GM23338 (cell line): ENCODE data around the gene FUT8. TPM values are rescaled to one million over a fixed set of nuclear protein-coding genes. Genes with fewer than 3 reads are reported as not detected.

Experiments used
- ATAC-seq: fragments of 200-7000 bp; cut with Tn5 transposase; 3 replicates; pipeline ENCODE4 v1.9.1; 2020
- DNase-seq: peaks from one replicate; pipeline ENCODE4 v3.0.0-alpha.2; 2015; ENCODE audit warnings: low spot score
- H2AFZ ChIP-seq: fragments of 200-600 bp; sonication (generic); 2 replicates; pipeline ENCODE4 v1.8.0; 2016; ENCODE audit warnings: antibody characterized with exemption, mild to moderate bottlenecking, moderate library complexity
- H3F3A ChIP-seq: fragments of 200-600 bp; sonication (generic); replicated peaks from 2 replicates; pipeline ENCODE4 v1.8.0; 2017; ENCODE audit warnings: antibody characterized with exemption, mixed run types, low read depth
- H3K27ac ChIP-seq: fragments of 200-600 bp; sonication (generic); 2 replicates; pipeline ENCODE4 v1.6.1; 2016; ENCODE audit warnings: low read depth
- H3K27me3 ChIP-seq: fragments of 200-600 bp; sonication (generic); 2 replicates; pipeline ENCODE4 v1.8.0; 2016; ENCODE audit warnings: mild to moderate bottlenecking, mixed run types, moderate library complexity; ENCODE audit not compliant: insufficient read depth
- H3K36me3 ChIP-seq: fragments of 200-600 bp; sonication (generic); 2 replicates; pipeline ENCODE4 v1.8.0; 2016; ENCODE audit warnings: mild to moderate bottlenecking; ENCODE audit not compliant: insufficient read depth
- H3K4me1 ChIP-seq: fragments of 200-600 bp; sonication (generic); 2 replicates; pipeline ENCODE4 v1.8.0; 2016; ENCODE audit warnings: mild to moderate bottlenecking, moderate library complexity; ENCODE audit not compliant: insufficient read depth
- H3K4me2 ChIP-seq: fragments of 200-600 bp; sonication (generic); 2 replicates; pipeline ENCODE4 v1.7.1; 2017; ENCODE audit warnings: mixed run types
- H3K4me3 ChIP-seq: fragments of 200-600 bp; sonication (generic); 2 replicates; pipeline ENCODE4 v1.6.1; 2016; ENCODE audit warnings: mixed run types
- H3K79me2 ChIP-seq: fragments of 200-600 bp; sonication (generic); replicated peaks from 2 replicates; pipeline ENCODE4 v1.8.0; 2017; ENCODE audit warnings: mild to moderate bottlenecking; ENCODE audit not compliant: insufficient read depth
- H3K9me2 ChIP-seq: fragments of 200-600 bp; sonication (generic); 2 replicates; pipeline ENCODE4 v1.8.0; 2017; ENCODE audit not compliant: insufficient read depth
- H4K20me1 ChIP-seq: fragments of 200-600 bp; sonication (generic); replicated peaks from 2 replicates; pipeline ENCODE4 v1.8.0; 2017; ENCODE audit warnings: mild to moderate bottlenecking; ENCODE audit not compliant: insufficient read depth
- H3K27ac Mint-ChIP-seq: 2 replicates; pipeline ENCODE4 v1.8.0; 2020; ENCODE audit warnings: inconsistent platforms, mild to moderate bottlenecking, moderate library complexity, mixed read lengths
- H3K27me3 Mint-ChIP-seq: 3 replicates; pipeline ENCODE4 v1.8.0; 2022; ENCODE audit warnings: low read depth, mild to moderate bottlenecking, moderate library complexity, mixed read lengths, inconsistent platforms; ENCODE audit not compliant: insufficient read depth, poor library complexity
- H3K36me3 Mint-ChIP-seq: 3 replicates; pipeline ENCODE4 v1.8.0; 2021; ENCODE audit warnings: low read depth, mild to moderate bottlenecking, inconsistent platforms, moderate library complexity, mixed read lengths
- H3K4me1 Mint-ChIP-seq: 3 replicates; pipeline ENCODE4 v1.8.0; 2020; ENCODE audit warnings: mild to moderate bottlenecking, inconsistent platforms, mixed read lengths
- H3K4me3 Mint-ChIP-seq: 3 replicates; pipeline ENCODE4 v1.8.0; 2021; ENCODE audit warnings: moderate library complexity, mild to moderate bottlenecking, inconsistent platforms, mixed read lengths
- H3K9me3 Mint-ChIP-seq: 3 replicates; pipeline ENCODE4 v1.8.0; 2020; ENCODE audit warnings: moderate library complexity, mild to moderate bottlenecking, inconsistent platforms, mixed read lengths
- CREB1 ChIP-seq: fragments of 250-450 bp; sonication (Bioruptor Pico); IDR thresholded peaks from 2 replicates; pipeline ENCODE4 v1.5.0; 2020; ENCODE audit warnings: low read depth, mild to moderate bottlenecking, moderate library complexity
- EZH2 ChIP-seq: fragments of 200-600 bp; sonication (generic); IDR thresholded peaks from one replicate; pipeline ENCODE4 v1.8.0; 2017; ENCODE audit warnings: antibody characterized with exemption, mild to moderate bottlenecking, low read depth; ENCODE audit not compliant: unreplicated experiment
- POLR2AphosphoS5 ChIP-seq: IDR thresholded peaks from 2 replicates; pipeline ENCODE4 v1.6.1; 2016; ENCODE audit warnings: antibody characterized with exemption, low read depth
- STAT1 ChIP-seq: IDR thresholded peaks from one replicate; pipeline ENCODE4 v1.6.1; 2016; ENCODE audit warnings: antibody characterized with exemption; ENCODE audit not compliant: unreplicated experiment
- ZNF462 ChIP-seq: fragments of 250-450 bp; sonication (Bioruptor Pico); IDR thresholded peaks from 2 replicates; pipeline ENCODE4 v1.5.0; 2020; ENCODE audit warnings: mild to moderate bottlenecking, moderate library complexity
- polyA plus RNA-seq: library from polyadenylated mRNA; unstranded; fragments of >200 nt; fragmentation: Nextera tagmentation; extraction: Ambion mirVana; gene quantifications from 2 replicates; pipeline ENCODE4 v1.2.1, GENCODE V29; 2016
- total RNA-seq: library from RNA; depleted of rRNA; stranded (reverse); fragments of >200 nt; shearing (Covaris generic); gene quantifications from 2 replicates; pipeline ENCODE4 v1.2.3, GENCODE V29; 2014
- TF ChIP-seq, protein P1 (sequence below): IDR thresholded peaks from one replicate; pipeline ENCODE4 v1.6.1; 2018; ENCODE audit warnings: antibody characterized with exemption; ENCODE audit not compliant: unreplicated experiment
- TF ChIP-seq, protein P2 (sequence below), 2 experiments: fragments of 200-600 bp in 1 of 2; sonication (generic) in 1 of 2; conservative IDR thresholded peaks; 2 replicates each; pipeline versions ENCODE4 v1.5.1 to v1.6.1; 2016 to 2017; ENCODE audit warnings: antibody characterized with exemption in 2 of 2, low read depth in 2 of 2, mild to moderate bottlenecking in 2 of 2, moderate library complexity in 1 of 2

Gene FUT8
- total and polyA plus RNA-seq, 2 experiments from 2014 or later = 8.2 to 23.2 TPM

DNA sequence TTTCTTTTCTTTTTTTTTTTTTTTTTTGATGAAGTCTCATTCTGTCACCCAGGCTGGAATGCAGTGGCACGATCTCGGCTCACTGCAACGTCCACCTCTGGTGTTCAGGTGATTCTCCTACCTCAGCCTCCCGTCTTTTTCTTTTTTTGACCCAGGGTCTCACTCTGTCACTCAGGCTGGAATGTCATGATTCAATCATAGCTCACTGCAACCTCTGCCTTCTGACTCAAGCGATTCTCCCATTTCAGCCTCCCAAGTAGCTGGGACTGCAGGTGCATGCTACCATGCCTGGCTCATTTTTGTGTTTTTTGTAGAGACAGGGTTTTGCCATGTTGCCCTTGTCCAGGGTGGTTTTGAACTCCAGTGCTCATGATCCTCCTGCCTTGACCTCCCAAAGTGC lies 12.0 kb downstream of the FUT8 start:
- Mint-ChIP-seq H3K4me3 (no peak overlapping the region), H3K4me1 (peaks cover 2% of the 10 kb centered on the region), H3K27ac (no peak overlapping the region), H3K9me3 (no peaks in the 10 kb centered on the region), H3K27me3 (peaks cover 1% of the 10 kb centered on the region), H3K36me3 (no peaks in the 10 kb centered on the region)
- H3K4me3 ChIP-seq = no peak overlapping the region
- no peaks in the 10 kb centered on the region for H4K20me1 ChIP-seq
- DNase-seq (no peak), ATAC-seq (no peak)
- H3K36me3 ChIP-seq = no peaks in the 10 kb centered on the region
- H3K27ac ChIP-seq = no peak overlapping the region
- H3K4me2 ChIP-seq = no peak overlapping the region
- no peaks in the 10 kb centered on the region for H3K27me3 ChIP-seq
- no peaks in the 10 kb centered on the region for H3K9me2 ChIP-seq
- TF ChIP-seq, protein P1, sequence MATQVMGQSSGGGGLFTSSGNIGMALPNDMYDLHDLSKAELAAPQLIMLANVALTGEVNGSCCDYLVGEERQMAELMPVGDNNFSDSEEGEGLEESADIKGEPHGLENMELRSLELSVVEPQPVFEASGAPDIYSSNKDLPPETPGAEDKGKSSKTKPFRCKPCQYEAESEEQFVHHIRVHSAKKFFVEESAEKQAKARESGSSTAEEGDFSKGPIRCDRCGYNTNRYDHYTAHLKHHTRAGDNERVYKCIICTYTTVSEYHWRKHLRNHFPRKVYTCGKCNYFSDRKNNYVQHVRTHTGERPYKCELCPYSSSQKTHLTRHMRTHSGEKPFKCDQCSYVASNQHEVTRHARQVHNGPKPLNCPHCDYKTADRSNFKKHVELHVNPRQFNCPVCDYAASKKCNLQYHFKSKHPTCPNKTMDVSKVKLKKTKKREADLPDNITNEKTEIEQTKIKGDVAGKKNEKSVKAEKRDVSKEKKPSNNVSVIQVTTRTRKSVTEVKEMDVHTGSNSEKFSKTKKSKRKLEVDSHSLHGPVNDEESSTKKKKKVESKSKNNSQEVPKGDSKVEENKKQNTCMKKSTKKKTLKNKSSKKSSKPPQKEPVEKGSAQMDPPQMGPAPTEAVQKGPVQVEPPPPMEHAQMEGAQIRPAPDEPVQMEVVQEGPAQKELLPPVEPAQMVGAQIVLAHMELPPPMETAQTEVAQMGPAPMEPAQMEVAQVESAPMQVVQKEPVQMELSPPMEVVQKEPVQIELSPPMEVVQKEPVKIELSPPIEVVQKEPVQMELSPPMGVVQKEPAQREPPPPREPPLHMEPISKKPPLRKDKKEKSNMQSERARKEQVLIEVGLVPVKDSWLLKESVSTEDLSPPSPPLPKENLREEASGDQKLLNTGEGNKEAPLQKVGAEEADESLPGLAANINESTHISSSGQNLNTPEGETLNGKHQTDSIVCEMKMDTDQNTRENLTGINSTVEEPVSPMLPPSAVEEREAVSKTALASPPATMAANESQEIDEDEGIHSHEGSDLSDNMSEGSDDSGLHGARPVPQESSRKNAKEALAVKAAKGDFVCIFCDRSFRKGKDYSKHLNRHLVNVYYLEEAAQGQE = no peak
- TF ChIP-seq, protein P2, sequence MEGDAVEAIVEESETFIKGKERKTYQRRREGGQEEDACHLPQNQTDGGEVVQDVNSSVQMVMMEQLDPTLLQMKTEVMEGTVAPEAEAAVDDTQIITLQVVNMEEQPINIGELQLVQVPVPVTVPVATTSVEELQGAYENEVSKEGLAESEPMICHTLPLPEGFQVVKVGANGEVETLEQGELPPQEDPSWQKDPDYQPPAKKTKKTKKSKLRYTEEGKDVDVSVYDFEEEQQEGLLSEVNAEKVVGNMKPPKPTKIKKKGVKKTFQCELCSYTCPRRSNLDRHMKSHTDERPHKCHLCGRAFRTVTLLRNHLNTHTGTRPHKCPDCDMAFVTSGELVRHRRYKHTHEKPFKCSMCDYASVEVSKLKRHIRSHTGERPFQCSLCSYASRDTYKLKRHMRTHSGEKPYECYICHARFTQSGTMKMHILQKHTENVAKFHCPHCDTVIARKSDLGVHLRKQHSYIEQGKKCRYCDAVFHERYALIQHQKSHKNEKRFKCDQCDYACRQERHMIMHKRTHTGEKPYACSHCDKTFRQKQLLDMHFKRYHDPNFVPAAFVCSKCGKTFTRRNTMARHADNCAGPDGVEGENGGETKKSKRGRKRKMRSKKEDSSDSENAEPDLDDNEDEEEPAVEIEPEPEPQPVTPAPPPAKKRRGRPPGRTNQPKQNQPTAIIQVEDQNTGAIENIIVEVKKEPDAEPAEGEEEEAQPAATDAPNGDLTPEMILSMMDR (conservative IDR thresholded peaks at IDR 0.05; ENCODE audit: low read depth in 2 of 2) = no peak
- no peak for TF ChIP-seq CREB1 (CRISPR knock-in tag)
- TF ChIP-seq ZNF462 (CRISPR knock-in tag) = no peak
- no peak for TF ChIP-seq STAT1
- no peak for TF ChIP-seq POLR2AphosphoS5
- TF ChIP-seq EZH2 = no peak
- no peaks in the 10 kb centered on the region for H3K4me1 ChIP-seq
- no peaks in the 10 kb centered on the region for H3F3A ChIP-seq
- H2AFZ ChIP-seq = no peak overlapping the region
- H3K79me2 ChIP-seq = peaks cover 28% of the 10 kb centered on the region
